ENCODE measurements around the gene FAM20C. TPM values are rescaled to one million over a fixed set of nuclear protein-coding genes. Genes with fewer than 3 reads are reported as not detected.

FAM20C gene
- total RNA-seq, 2 experiments from 2014 or later = not detected

DNA sequence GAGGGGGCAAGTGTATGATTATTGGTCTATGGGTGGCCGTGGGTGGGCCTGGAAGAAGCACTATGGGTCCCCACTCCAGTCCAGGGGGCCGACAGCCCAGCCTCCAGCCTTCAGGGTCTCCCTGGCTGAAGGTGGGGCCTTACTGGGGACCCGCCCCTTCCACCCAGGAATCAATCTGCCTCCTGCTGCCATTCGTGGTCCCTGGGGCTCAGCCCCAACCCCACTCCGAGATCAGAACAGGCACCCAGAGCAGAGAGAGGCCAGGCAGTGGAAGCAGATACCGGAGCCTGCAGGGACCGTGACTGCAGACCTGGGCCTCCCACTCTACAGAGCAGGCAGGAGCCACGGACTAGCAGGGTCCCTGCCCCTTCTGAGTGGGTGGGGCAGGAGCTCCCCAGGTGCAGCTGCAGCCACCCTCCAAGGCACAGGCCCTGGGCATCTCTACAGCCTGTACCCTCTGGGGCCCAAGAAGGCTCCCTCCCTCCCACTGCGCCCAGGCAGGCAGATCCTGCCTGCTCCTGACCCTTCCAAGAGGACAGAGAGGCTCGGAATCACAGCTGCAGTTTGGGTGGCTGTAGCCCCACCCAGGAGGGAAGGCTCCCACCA lies 84.0 kb downstream of the FAM20C start:
- H3K4me2 ChIP-seq (ENCODE audit: low read length) = no peak overlapping the region
- H3K9me3 ChIP-seq (ENCODE audit: low read length) = no peaks in the 10 kb centered on the region
- no TSS peak for BruUV-seq (replicated peaks)
- POLR2A ChIA-PET = no interaction called here
- no peak for DNase-seq (ENCODE audit: low spot score)
- H3K27ac ChIP-seq (ENCODE audit: low read depth, low read length, poor library complexity, severe bottlenecking) = no peak overlapping the region
- no peaks in the 10 kb centered on the region for H3K9me2 ChIP-seq (ENCODE audit: insufficient read depth, low read length)
- H2AFZ ChIP-seq (ENCODE audit: low read length) = no peak overlapping the region
- H3K36me3 ChIP-seq (ENCODE audit: insufficient read depth, low read length) = no peaks in the 10 kb centered on the region
- H3K4me3 ChIP-seq (ENCODE audit: low read depth, low read length, poor library complexity, severe bottlenecking) = no peak overlapping the region
- intact Hi-C loops (cut with micrococcal nuclease; ENCODE audit: unreplicated experiment) = no loop called here
- no peaks in the 10 kb centered on the region for H4K20me1 ChIP-seq (ENCODE audit: insufficient read depth, low read length)
- no peak for TF ChIP-seq EZH2phosphoT487 (IDR thresholded peaks at IDR 0.05; ENCODE audit: borderline replicate concordance, low read depth, low read length)
- TF ChIP-seq, protein P1, sequence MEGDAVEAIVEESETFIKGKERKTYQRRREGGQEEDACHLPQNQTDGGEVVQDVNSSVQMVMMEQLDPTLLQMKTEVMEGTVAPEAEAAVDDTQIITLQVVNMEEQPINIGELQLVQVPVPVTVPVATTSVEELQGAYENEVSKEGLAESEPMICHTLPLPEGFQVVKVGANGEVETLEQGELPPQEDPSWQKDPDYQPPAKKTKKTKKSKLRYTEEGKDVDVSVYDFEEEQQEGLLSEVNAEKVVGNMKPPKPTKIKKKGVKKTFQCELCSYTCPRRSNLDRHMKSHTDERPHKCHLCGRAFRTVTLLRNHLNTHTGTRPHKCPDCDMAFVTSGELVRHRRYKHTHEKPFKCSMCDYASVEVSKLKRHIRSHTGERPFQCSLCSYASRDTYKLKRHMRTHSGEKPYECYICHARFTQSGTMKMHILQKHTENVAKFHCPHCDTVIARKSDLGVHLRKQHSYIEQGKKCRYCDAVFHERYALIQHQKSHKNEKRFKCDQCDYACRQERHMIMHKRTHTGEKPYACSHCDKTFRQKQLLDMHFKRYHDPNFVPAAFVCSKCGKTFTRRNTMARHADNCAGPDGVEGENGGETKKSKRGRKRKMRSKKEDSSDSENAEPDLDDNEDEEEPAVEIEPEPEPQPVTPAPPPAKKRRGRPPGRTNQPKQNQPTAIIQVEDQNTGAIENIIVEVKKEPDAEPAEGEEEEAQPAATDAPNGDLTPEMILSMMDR (conservative IDR thresholded peaks at IDR 0.05; ENCODE audit: low read length) = no peak
- H3K4me1 ChIP-seq (ENCODE audit: insufficient read depth, low read length, poor library complexity, severe bottlenecking) = no peaks in the 10 kb centered on the region
- CTCF ChIA-PET (ENCODE audit: unreplicated experiment) = no interaction called here
- no peaks in the 10 kb centered on the region for H3K79me2 ChIP-seq (ENCODE audit: insufficient read depth, low read depth, low read length)

DNA sequence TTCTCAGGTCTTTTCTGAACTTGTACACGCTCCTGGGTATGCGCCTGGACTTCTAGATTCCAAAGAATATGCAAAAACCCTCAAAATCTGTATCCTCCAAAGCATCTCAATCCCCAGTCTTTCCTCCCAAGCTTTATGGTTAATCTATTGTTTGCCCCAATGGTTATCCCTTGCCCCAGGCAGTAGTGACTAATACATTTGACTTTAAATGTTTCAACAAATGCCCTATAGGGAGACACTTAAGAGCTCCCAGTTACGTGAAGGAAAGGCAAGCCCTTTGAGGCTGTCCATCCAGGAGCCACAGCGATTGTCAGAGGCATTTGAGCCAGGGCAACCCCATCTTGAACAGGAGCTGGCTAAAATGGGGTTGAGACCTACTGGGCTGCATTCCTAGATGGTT lies 84.9 kb downstream of the FAM20C start:
- Histone ChIP-seq H3K9me2 (ENCODE audit: insufficient read depth, low read length) (no peaks in the 10 kb centered on the region), H3K79me2 (ENCODE audit: insufficient read depth, low read depth, low read length) (no peaks in the 10 kb centered on the region), H3K36me3 (ENCODE audit: insufficient read depth, low read length) (no peaks in the 10 kb centered on the region), H3K27ac (ENCODE audit: low read depth, low read length, poor library complexity, severe bottlenecking) (no peak overlapping the region), H3K4me3 (ENCODE audit: low read depth, low read length, poor library complexity, severe bottlenecking) (no peak overlapping the region), H3K4me2 (ENCODE audit: low read length) (no peak overlapping the region), H3K4me1 (ENCODE audit: insufficient read depth, low read length, poor library complexity, severe bottlenecking) (no peaks in the 10 kb centered on the region), H3K9me3 (ENCODE audit: low read length) (no peaks in the 10 kb centered on the region), H2AFZ (ENCODE audit: low read length) (no peak overlapping the region), H4K20me1 (ENCODE audit: insufficient read depth, low read length) (no peaks in the 10 kb centered on the region)
- no TSS peak for BruUV-seq (replicated peaks)
- no peak for DNase-seq (ENCODE audit: low spot score)
- TF ChIP-seq, protein P1 (conservative IDR thresholded peaks at IDR 0.05; ENCODE audit: low read length) = no peak
- no peak for TF ChIP-seq EZH2phosphoT487 (IDR thresholded peaks at IDR 0.05; ENCODE audit: borderline replicate concordance, low read depth, low read length)
- CTCF ChIA-PET (ENCODE audit: unreplicated experiment) = no interaction called here
- POLR2A ChIA-PET = no interaction called here
- intact Hi-C loops (cut with micrococcal nuclease; ENCODE audit: unreplicated experiment) = no loop called here

DNA sequence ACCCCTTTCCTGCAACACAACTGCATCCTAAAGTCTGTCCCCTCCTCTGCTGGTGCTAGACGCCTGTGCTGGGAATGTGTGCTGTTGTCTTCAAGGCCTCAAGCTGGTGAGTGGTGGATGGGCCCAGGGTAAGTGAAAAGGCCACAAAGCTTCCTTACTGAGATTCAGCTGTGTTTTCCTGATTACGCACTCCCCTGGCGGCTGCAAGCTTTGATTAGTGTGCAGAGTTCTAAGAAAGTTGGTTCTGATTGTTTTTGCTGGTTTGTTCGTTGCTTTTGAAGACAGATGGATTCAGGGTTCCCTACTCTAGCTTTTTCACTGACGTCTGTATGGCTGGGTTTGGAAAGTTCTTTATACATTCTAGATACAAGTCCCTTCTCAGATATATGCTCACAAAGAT lies 85.7 kb downstream of the FAM20C start:
- Histone ChIP-seq H2AFZ (ENCODE audit: low read length) (no peak overlapping the region), H3K9me2 (ENCODE audit: insufficient read depth, low read length) (no peaks in the 10 kb centered on the region), H3K36me3 (ENCODE audit: insufficient read depth, low read length) (no peaks in the 10 kb centered on the region), H3K4me3 (ENCODE audit: low read depth, low read length, poor library complexity, severe bottlenecking) (no peak overlapping the region), H4K20me1 (ENCODE audit: insufficient read depth, low read length) (no peaks in the 10 kb centered on the region), H3K9me3 (ENCODE audit: low read length) (no peaks in the 10 kb centered on the region), H3K4me2 (ENCODE audit: low read length) (no peak overlapping the region), H3K27ac (ENCODE audit: low read depth, low read length, poor library complexity, severe bottlenecking) (no peak overlapping the region), H3K4me1 (ENCODE audit: insufficient read depth, low read length, poor library complexity, severe bottlenecking) (no peaks in the 10 kb centered on the region), H3K79me2 (ENCODE audit: insufficient read depth, low read depth, low read length) (no peaks in the 10 kb centered on the region)
- no peak for TF ChIP-seq EZH2phosphoT487 (IDR thresholded peaks at IDR 0.05; ENCODE audit: borderline replicate concordance, low read depth, low read length)
- TF ChIP-seq, protein P1 (conservative IDR thresholded peaks at IDR 0.05; ENCODE audit: low read length) = no peak
- intact Hi-C loops (cut with micrococcal nuclease; ENCODE audit: unreplicated experiment) = no loop called here
- CTCF ChIA-PET (ENCODE audit: unreplicated experiment) = no interaction called here
- DNase-seq (ENCODE audit: low spot score) = no peak
- BruUV-seq (replicated peaks) = no TSS peak
- POLR2A ChIA-PET = no interaction called here
